Astrocyte (in vitro differentiated cells and primary cell): ENCODE measurements around the gene SF3B2. TPM values are rescaled to one million over a fixed set of nuclear protein-coding genes. Genes with fewer than 3 reads are reported as not detected.
A peak's percentile ranks its signal among the peaks of the same experiment; 100 is the strongest.

Source experiments
- DNase-seq: peaks from one replicate; pipeline ENCODE4 v3.0.0-alpha.2; 2010; ENCODE audit warnings: low read depth
- FAIRE-seq: peaks from 2 replicates; lab custom pipeline; 2011; peaks lifted over from hg19 to GRCh38; lab: Jason Lieb, UNC
- H2AFZ ChIP-seq: 2 replicates; pipeline ENCODE4 v1.6.0; 2012; ENCODE audit warnings: low read depth, low read length, inconsistent platforms
- H3K27ac ChIP-seq: 2 replicates; pipeline ENCODE4 v1.5.1; 2011; ENCODE audit warnings: low read depth, low read length, inconsistent platforms
- H3K27me3 ChIP-seq: 2 replicates; pipeline ENCODE4 v1.6.0; 2011; ENCODE audit warnings: low read length, inconsistent platforms; ENCODE audit not compliant: insufficient read depth
- H3K36me3 ChIP-seq: 2 replicates; pipeline ENCODE4 v1.5.1; 2011; ENCODE audit warnings: low read length, inconsistent platforms; ENCODE audit not compliant: insufficient read depth
- H3K4me1 ChIP-seq: 2 replicates; pipeline ENCODE4 v1.5.1; 2011; ENCODE audit warnings: low read length, inconsistent platforms; ENCODE audit not compliant: insufficient read depth
- H3K4me2 ChIP-seq: 2 replicates; pipeline ENCODE4 v1.6.0; 2012; ENCODE audit warnings: low read length, inconsistent platforms
- H3K4me3 ChIP-seq: 2 replicates; pipeline ENCODE4 v1.5.1; 2011; ENCODE audit warnings: low read depth, mild to moderate bottlenecking, low read length, inconsistent platforms; ENCODE audit not compliant: insufficient read depth
- H3K79me2 ChIP-seq: 2 replicates; pipeline ENCODE4 v1.6.0; 2012; ENCODE audit warnings: mild to moderate bottlenecking, low read length, inconsistent platforms; ENCODE audit not compliant: insufficient read depth
- H3K9ac ChIP-seq: 2 replicates; pipeline ENCODE4 v1.6.0; 2012; ENCODE audit warnings: mild to moderate bottlenecking, low read length, inconsistent platforms
- H3K9me3 ChIP-seq: 2 replicates; pipeline ENCODE4 v1.5.1; 2012; ENCODE audit warnings: low read depth, mild to moderate bottlenecking, low read length, inconsistent platforms; ENCODE audit not compliant: insufficient read depth
- H4K20me1 ChIP-seq: 2 replicates; pipeline ENCODE4 v1.6.0; 2012; ENCODE audit warnings: low read length, inconsistent platforms; ENCODE audit not compliant: insufficient read depth
- H3K27ac Mint-ChIP-seq: one replicate; pipeline ENCODE4 v1.8.0; 2021; ENCODE audit warnings: mild to moderate bottlenecking, mixed read lengths; ENCODE audit not compliant: unreplicated experiment
- H3K27me3 Mint-ChIP-seq: one replicate; pipeline ENCODE4 v1.8.0; 2021; ENCODE audit warnings: low read depth, mixed read lengths; ENCODE audit not compliant: unreplicated experiment
- H3K36me3 Mint-ChIP-seq: one replicate; pipeline ENCODE4 v1.8.0; 2021; ENCODE audit warnings: low read depth, mixed read lengths; ENCODE audit not compliant: unreplicated experiment
- H3K4me1 Mint-ChIP-seq: one replicate; pipeline ENCODE4 v1.8.0; 2021; ENCODE audit warnings: low read depth, mixed read lengths; ENCODE audit not compliant: unreplicated experiment
- H3K4me3 Mint-ChIP-seq: one replicate; pipeline ENCODE4 v1.8.0; 2021; ENCODE audit warnings: mild to moderate bottlenecking, moderate library complexity, mixed read lengths; ENCODE audit not compliant: unreplicated experiment
- H3K9me3 Mint-ChIP-seq: one replicate; pipeline ENCODE4 v1.8.0; 2021; ENCODE audit warnings: mild to moderate bottlenecking, mixed read lengths; ENCODE audit not compliant: unreplicated experiment
- EZH2 ChIP-seq: IDR thresholded peaks from 2 replicates; pipeline ENCODE4 v1.6.1; 2012; ENCODE audit warnings: mild to moderate bottlenecking, low read length, inconsistent platforms; ENCODE audit not compliant: insufficient read depth
- total RNA-seq: library from RNA; stranded (reverse); gene quantifications from 2 replicates; pipeline ENCODE4 v1.2.1, GENCODE V29; 2021
- TF ChIP-seq, protein P1 (sequence below): IDR thresholded peaks from 2 replicates; pipeline ENCODE4 v1.5.1; 2011; ENCODE audit warnings: low read depth, mild to moderate bottlenecking, inconsistent platforms, low read length, moderate library complexity; ENCODE audit not compliant: insufficient read depth

Gene SF3B2
- total RNA-seq, 1 donor from 2014 or later = 170 TPM

DNA sequence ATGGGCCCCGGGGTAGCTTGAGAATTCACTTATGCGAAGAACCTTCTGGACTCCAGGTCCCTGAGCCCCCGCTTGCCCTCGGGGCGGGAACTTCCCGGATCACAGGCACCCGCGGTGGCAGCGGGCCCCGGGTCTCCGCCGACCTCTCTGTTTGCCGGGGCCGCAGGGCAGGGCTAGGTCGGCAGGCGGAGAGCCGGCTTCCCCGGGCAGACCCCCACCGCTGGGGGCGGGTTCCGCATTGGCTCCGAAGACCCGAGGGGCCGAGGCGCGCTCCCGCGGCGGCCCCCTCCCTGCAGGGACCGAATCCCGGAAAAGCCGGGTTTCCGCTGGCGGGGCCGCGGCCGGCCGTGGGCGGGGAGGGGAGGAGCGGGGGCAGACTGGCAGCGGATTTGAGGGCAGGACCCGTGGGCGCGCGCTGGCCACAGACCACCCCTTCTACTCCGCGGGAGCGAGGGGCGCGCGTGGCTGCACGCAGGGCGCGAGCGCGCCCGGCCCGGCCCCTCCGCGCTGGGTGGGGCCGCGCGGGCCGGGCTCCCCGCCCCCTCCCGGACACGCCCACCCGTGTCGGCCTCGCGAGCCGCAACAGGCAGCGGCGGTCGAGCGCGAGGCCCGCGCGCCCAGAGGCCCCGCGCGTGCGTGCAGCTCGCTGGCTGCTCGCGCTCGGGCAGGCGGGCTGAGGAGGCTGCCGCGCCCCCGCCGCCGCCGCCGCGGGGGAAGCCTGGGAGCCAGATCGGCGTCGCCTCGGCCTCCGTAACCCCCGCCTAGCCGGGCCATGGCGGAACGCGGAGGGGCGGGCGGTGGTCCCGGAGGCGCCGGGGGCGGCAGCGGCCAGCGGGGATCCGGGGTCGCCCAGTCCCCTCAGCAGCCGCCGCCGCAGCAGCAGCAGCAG, 17.8 kb downstream of the SF3B2 start, which contains the start of gene PACS1:
TSS of gene PACS1 (plus strand) at position 558 of the 889 bp plus-strand sequence. CDS start at position 773, 215 bp downstream.
- Mint-ChIP-seq H3K36me3 (peaks cover 15% of the 10 kb centered on the region), H3K4me1 (peaks cover 32% of the 10 kb centered on the region), H3K4me3 (peak within 1 kb of the TSS; percentile 93), H3K27me3 (no peaks in the 10 kb centered on the region), H3K27ac (peak within 1 kb of the TSS; percentile 93), H3K9me3 (no peaks in the 10 kb centered on the region)
- Histone ChIP-seq H3K27ac (peak within 1 kb of the TSS; percentile 65), H2AFZ (peak within 1 kb of the TSS; percentile 27), H3K9ac (peak within 1 kb of the TSS; percentile 85), H3K27me3 (no peaks in the 10 kb centered on the region), H3K79me2 (peaks cover 55% of the 10 kb centered on the region), H3K4me1 (peaks cover 25% of the 10 kb centered on the region), H3K36me3 (peaks cover 50% of the 10 kb centered on the region), H3K4me2 (peak within 1 kb of the TSS; percentile 92), H3K4me3 (peak within 1 kb of the TSS; percentile 80), H3K9me3 (no peaks in the 10 kb centered on the region), H4K20me1 (peaks cover 63% of the 10 kb centered on the region)
- FAIRE-seq (no peak), DNase-seq (peak; percentile 73)
- TF ChIP-seq, protein P1, sequence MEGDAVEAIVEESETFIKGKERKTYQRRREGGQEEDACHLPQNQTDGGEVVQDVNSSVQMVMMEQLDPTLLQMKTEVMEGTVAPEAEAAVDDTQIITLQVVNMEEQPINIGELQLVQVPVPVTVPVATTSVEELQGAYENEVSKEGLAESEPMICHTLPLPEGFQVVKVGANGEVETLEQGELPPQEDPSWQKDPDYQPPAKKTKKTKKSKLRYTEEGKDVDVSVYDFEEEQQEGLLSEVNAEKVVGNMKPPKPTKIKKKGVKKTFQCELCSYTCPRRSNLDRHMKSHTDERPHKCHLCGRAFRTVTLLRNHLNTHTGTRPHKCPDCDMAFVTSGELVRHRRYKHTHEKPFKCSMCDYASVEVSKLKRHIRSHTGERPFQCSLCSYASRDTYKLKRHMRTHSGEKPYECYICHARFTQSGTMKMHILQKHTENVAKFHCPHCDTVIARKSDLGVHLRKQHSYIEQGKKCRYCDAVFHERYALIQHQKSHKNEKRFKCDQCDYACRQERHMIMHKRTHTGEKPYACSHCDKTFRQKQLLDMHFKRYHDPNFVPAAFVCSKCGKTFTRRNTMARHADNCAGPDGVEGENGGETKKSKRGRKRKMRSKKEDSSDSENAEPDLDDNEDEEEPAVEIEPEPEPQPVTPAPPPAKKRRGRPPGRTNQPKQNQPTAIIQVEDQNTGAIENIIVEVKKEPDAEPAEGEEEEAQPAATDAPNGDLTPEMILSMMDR = no peak
- no peak for TF ChIP-seq EZH2

DNA sequence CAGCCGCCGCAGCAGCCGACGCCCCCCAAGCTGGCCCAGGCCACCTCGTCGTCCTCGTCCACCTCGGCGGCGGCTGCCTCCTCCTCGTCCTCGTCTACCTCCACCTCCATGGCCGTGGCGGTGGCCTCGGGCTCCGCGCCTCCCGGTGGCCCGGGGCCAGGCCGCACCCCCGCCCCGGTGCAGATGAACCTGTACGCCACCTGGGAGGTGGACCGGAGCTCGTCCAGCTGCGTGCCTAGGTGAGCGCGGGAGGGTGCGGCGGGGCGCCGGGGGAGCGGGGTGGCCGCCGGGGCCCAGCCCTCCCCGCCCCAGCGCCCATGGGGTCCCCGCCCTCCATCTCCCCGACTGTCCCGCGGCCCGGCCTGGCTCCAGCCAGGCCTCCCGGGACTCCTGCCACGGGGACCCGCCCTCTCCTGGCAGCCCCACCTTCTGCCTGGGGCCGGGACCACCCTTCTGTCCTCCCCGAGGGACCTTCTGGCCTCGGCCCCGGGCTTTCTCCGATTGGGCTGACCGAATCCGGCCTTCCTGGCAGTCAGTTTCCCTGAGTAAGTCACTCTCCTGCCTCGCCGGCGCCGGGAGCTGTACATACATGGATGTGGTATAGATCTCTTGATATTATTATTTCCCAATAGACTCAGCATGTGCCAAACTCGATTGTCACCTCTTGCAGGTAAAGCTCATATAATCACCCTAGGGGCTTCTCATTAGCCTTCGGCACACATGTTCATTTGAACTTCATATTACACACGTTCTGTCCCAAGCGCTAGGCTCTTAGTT, 18.6 kb downstream of the SF3B2 start:
- Histone ChIP-seq H3K27ac (no peak overlapping the region), H3K9ac (peak overlapping the region; percentile 85), H3K9me3 (no peaks in the 10 kb centered on the region), H3K36me3 (peaks cover 43% of the 10 kb centered on the region), H3K4me3 (peak overlapping the region; percentile 80), H3K4me1 (peaks cover 25% of the 10 kb centered on the region), H3K79me2 (peaks cover 56% of the 10 kb centered on the region), H3K4me2 (peak overlapping the region; percentile 92), H2AFZ (peak overlapping the region; percentile 27), H3K27me3 (no peaks in the 10 kb centered on the region), H4K20me1 (peaks cover 59% of the 10 kb centered on the region)
- DNase-seq (no peak), FAIRE-seq (no peak)
- H3K27me3 Mint-ChIP-seq = no peaks in the 10 kb centered on the region
- peaks cover 12% of the 10 kb centered on the region for H3K36me3 Mint-ChIP-seq
- TF ChIP-seq EZH2 = no peak
- TF ChIP-seq, protein P1 = no peak
- peak overlapping the region; percentile 93 for H3K4me3 Mint-ChIP-seq
- peak overlapping the region; percentile 93 for H3K27ac Mint-ChIP-seq
- no peaks in the 10 kb centered on the region for H3K9me3 Mint-ChIP-seq
- H3K4me1 Mint-ChIP-seq = peaks cover 32% of the 10 kb centered on the region
